HG02798 (cell line): ENCODE measurements around the gene TAF11L11.
"Not testable (repeated sequence)": the region's sequence is repeated elsewhere in the genome, so short reads cannot be mapped to it uniquely, and the experiment has no call there.

Source experiments
- ATAC-seq: cut with Tn5 transposase; IDR thresholded peaks from one replicate; pipeline ENCODE4 v1.9.1; 2021; ENCODE audit warnings: mild to moderate bottlenecking; ENCODE audit not compliant: unreplicated experiment, poor library complexity

The TAF11L11 gene

DNA sequence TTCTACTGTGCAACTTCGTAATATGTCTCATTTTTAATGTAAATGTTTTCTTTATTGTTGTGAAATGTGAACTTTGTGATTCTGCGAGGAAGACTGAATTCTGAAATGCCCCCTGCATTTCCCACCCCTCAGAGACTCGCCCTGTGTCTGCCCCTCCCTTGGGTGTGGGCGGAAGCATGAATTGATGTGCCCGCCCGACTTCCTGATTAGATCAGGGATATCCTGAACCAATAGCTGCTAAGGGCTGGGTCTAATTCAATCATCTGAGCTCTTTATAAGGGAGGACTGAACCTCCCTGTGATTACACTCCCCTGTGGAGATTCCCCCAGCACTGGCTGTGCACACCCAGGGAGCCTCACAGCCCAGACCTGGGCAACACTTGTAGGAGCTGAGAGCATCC, at the start of gene TAF11L11:
Gene TAF11L11, plus strand, starts transcription at position 304 of the 400 bp plus-strand sequence.
- ATAC-seq = not testable (repeated sequence)

GRCh38 chr5:17585658-17586057, 18.3 kb upstream of the TAF11L11 start, which contains the start of gene TAF11L7:
TSS of gene TAF11L7 (minus strand) at chr5:17585758.
- not testable (repeated sequence) for ATAC-seq

- not testable (repeated sequence) for ATAC-seq
Observed at GRCh38 chr5:17590860-17591259, 13.1 kb upstream of the TAF11L11 start, which contains the start of gene TAF11L8. TSS of gene TAF11L8 (minus strand) at chr5:17590960.

DNA sequence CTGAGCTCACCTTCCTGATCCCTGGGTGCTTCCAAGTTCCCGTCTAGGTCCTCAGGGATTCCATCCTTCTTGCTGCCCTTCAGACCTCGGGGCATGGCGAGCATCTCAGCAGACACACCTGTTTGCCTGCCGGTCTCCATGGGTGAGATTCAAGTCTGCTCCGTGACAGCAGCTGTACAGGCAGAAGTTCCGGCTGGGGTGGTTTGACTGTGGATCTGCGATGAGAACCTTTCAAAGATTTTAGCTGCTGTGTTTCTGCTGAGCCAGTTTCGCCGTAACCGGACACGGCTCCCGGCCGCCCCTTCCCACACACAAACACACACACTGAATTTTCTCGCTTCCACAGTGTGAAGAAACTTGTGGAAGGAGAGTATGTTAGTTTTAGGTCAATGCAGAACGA, 9.7 kb upstream of the TAF11L11 start, which contains the start of gene TAF11L9:
Gene TAF11L9, minus strand, starts transcription at position 140 of the 400 bp plus-strand sequence.
- ATAC-seq = not testable (repeated sequence)

DNA sequence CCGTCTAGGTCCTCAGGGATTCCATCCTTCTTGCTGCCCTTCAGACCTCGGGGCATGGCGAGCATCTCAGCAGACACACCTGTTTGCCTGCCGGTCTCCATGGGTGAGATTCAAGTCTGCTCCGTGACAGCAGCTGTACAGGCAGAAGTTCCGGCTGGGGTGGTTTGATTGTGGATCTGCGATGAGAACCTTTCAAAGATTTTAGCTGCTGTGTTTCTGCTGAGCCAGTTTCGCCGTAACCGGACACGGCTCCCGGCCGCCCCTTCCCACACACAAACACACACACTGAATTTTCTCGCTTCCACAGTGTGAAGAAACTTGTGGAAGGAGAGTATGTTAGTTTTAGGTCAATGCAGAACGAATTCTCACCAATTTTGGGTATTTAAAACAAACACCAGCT, 6.3 kb upstream of the TAF11L11 start, which contains the start of gene TAF11L10:
Gene TAF11L10, minus strand, starts transcription at position 101 of the 400 bp plus-strand sequence.
- not testable (repeated sequence) for ATAC-seq

DNA sequence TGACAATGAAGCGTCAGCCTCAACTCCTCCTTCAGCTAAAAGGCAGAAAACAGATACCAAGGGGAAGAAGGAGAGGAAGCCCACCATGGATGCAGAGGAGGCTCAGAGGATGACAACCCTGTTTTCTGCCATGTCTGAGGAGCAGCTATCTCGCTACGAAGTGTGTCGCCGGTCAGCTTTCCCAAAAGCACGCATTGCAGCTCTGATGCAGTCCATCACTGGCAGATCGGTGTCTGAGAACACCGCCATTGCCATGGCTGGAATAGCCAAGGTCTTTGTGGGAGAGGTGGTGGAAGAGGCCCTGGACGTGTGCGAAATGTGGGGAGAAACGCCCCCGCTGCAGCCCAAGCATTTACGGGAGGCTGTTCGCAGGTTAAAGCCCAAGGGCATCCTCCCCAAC, 968 bp downstream of the TAF11L11 start:
- no peak for ATAC-seq

DNA sequence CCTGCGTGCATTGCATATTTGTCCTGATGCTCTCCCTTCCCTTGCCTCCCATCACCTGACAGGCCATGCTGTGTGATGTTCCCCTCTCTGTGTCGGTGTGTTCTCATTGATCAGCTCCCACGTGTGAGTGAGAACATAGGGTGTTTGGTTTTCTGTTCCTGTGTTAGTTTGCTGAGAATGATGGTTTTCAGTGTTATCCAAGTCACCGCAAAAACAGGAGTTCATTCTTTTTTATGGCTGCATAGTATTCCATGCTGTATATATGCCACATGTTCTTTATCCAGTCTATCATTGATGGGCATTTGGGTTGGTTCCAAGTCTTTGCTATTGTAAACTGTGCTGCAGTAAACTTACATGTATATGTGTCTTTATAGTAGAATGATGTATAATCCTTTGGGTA, 3.5 kb downstream of the TAF11L11 start:
- ATAC-seq = not testable (repeated sequence)

- ATAC-seq = not testable (repeated sequence)
Observed at GRCh38 chr5:17610092-17610491, 6.1 kb downstream of the TAF11L11 start, which contains the start of gene TAF11L12. TSS of gene TAF11L12 (plus strand) at chr5:17610392.

GRCh38 chr5:17614872-17615605, 11.1 kb downstream of the TAF11L11 start:
- ATAC-seq = no peak

DNA sequence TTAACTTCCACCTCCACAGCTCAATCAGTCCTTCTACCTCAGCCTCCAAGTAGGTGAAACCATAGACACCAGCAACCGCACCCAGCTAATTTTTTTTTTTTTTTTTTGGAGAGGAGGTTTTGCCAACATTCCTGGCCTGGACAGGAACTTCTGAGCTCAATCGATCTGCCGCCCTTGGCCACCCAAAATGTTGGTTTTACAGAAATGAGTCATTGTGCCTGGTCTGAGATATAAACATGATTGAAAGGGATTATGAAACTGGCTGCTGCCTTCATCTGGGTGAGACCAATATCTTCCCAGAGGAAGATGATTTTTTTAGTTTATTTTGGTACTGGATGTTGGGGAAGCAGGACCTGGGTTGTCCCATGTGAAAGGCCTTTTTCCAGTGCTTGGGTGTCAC, 15.4 kb downstream of the TAF11L11 start:
- ATAC-seq = no peak

DNA sequence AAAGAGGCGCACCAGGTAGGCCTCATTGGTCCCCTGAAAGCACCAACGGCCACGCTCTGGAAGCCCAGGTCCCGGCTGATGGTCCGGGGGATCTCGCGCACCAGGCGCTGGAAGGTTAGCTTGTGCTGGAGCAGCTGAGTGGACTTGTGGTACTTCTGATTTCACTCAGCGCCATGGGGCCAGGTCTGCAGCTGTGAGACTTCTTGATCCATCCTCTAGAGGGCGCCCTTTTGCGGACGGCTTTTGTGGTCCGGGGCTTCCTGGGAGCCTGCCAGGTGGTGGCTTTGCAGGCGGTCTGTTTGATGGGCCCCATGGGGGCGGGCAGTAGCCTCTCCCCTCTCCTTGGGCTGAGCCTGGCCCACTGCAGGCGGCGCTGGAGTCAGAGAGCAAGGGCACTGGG, 16.6 kb downstream of the TAF11L11 start:
- no peak for ATAC-seq

- no peak for ATAC-seq
Observed at GRCh38 chr5:17625686-17626085, 21.7 kb downstream of the TAF11L11 start.

- ATAC-seq = not testable (repeated sequence)
Observed at GRCh38 chr5:17631788-17632187, 27.8 kb downstream of the TAF11L11 start, which contains the start of gene TAF11L13. TSS of gene TAF11L13 (plus strand) at chr5:17632088.

DNA sequence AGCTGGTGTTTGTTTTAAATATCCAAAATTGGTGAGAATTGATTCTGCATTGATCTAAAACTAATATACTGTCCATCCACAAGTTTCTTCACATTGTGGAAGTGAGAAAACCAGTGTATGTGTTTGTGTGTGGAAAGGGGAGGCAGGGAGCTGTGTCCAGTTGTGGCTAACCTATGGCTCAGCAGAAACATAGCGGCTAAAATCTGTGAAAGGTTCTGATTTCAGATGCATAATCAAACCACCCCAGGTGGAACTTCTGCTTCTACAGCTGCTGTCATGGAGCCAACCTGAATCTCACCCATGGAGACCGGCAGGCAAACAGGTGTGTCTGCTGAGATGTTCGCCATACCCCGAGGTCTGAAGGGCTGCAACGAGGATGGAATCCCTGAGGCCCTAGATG, 30.2 kb downstream of the TAF11L11 start, which contains the start of gene TAF11L14:
Gene TAF11L14, plus strand, starts transcription at position 301 of the 400 bp plus-strand sequence.
- no peak for ATAC-seq

DNA sequence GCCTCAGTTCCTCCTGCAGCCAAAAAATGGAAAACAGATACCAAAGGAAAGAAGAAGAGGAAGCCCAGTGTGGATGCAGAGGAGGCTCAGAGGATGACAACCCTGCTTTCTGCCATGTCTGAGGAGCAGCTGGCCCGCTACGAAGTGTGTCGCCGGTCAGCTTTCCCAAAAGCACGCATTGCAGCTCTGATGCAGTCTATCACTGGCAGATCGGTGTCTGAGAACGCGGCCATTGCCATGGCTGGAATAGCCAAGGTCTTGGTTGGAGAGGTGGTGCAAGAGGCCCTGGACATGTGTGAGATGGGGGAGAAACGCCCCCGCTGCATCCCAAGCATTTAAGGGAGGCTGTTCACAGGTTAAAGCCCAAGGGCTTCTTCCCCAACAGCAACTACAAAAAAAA, 45.2 kb downstream of the TAF11L11 start:
- ATAC-seq = not testable (repeated sequence)

DNA sequence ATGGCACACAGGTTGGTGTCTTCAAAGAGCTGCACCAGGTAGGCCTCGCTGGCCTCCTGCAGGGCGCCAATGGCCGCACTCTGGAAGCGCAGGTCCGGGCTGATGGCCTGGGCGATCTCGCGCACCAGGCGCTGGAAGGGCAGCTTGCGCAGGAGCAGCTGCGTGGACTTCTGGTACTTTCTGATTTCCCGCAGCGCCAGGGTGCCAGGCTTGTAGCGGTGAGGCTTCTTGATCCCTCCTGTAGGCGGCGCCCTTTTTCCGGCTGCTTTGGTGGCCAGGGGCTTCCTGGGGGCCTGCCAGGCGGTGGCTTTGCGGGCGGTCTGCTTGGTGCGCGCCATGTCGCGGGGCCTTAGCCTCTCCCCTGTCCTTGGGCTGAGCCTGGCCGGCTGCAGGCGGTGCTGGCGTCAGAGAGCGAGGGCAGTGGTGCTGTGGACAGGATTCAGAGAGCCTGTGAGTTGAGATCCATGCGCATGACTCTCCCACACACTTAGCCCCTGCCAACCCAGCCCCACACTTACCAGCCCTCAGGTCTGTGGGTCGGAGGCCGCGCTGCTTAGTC, 51.3 kb downstream of the TAF11L11 start:
- not testable (repeated sequence) for ATAC-seq
